ENCODE results near the gene ASIC4.

- no peak for TF ChIP-seq CHD2 (IDR thresholded peaks at IDR 0.05; ENCODE audit: low read length)
- no peak for TF ChIP-seq SUZ12 (IDR thresholded peaks at IDR 0.05; ENCODE audit: low read length)
- no peak for TF ChIP-seq EP300 (IDR thresholded peaks at IDR 0.05; ENCODE audit: borderline replicate concordance in 1 of 2, low read depth in 2 of 2, low read length in 2 of 2)
- no peak for TF ChIP-seq CTCF (IDR thresholded peaks at IDR 0.05; ENCODE audit: control extremely low read depth in 1 of 3, insufficient read depth in 1 of 3, low read depth in 1 of 3, low read length in 3 of 3)
- no peak for TF ChIP-seq KDM5A (IDR thresholded peaks at IDR 0.05; ENCODE audit: low read length)
- TF ChIP-seq, protein P1, sequence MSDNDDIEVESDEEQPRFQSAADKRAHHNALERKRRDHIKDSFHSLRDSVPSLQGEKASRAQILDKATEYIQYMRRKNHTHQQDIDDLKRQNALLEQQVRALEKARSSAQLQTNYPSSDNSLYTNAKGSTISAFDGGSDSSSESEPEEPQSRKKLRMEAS (IDR thresholded peaks at IDR 0.05), result no peak
- TF ChIP-seq EZH2 (IDR thresholded peaks at IDR 0.05; ENCODE audit: low read depth, low read length, severe bottlenecking), result no peak
- TF ChIP-seq SP1 (IDR thresholded peaks at IDR 0.05; ENCODE audit: low read depth, low read length), result no peak
- no peak for TF ChIP-seq CREB1 (IDR thresholded peaks at IDR 0.05)
Observed at GRCh38 chr2:219469186-219469724, 45.0 kb upstream of the ASIC4 start.
